ENCODE data around the gene NUP37.
"Not testable (repeated sequence)": the region's sequence is repeated elsewhere in the genome, so short reads cannot be mapped to it uniquely, and the experiment has no call there.

Gene NUP37

DNA sequence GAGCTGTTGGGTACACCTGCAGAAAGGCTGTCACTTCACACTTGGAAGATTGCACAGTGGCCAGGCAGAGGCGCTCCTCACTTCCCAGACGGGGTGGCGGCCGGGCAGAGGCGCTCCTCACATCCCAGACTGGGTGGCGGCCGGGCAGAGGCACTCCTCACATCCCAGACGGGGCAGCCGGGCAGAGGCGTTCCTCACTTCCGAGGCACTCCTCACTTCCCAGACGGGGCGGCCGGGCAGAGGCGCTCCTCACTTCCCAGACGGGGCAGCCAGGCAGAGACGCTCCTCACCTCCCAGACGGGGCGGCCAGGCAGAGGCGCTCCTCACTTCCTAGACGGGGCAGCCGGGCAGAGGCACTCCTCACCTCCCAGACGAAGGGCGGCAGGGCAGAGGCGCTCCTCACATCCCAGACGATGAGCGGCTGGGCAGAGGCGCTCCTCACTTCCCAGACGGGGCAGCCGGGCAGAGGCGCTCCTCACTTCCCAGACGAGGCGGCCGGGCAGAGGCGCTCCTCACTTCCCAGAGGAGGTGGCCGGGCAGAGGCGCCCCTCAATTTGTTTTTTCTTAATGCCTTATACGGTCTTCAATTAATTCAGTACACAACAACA is 30.6 kb downstream of the NUP37 start:
- DNase-seq, result not testable (repeated sequence)

DNA sequence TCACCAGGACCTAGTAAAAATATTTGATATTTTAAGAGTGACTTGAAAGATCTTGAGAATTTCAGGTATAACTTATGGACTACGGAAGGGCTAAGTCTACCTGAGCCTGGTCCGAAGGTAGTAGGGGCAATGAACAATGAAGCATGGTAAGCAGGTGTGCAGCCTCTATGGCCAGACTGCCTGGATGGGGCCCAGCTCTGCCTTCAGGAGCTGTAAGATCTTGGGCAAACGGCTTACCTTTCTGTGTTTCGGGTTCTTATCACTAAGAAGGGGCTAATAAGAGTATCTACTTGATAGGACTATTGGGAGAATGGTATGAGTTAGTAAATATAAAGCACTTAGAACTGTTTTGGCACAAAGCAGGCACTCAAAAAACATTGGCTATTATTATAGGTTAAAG is 39.1 kb downstream of the NUP37 start:
- no peak for DNase-seq

DNA sequence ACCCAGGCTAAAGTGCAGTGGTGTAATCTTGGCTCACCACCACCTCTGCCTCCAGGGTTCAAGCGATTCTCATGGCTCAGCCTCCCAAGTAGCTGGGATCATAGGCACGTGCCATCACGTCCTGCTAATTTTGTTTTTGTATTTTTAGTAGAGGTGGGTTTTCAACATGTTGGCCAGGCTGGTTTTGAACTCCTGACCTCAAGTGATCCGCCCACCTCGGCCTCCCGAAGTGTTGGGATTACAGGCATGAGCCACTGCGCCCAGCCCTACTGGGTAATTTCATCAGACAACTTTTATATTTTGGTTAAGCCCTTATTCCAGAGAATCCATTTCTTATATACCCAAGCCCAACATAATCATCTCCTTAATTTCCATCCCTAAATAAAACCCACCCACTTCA is 47.8 kb downstream of the NUP37 start:
- not testable (repeated sequence) for DNase-seq

DNA sequence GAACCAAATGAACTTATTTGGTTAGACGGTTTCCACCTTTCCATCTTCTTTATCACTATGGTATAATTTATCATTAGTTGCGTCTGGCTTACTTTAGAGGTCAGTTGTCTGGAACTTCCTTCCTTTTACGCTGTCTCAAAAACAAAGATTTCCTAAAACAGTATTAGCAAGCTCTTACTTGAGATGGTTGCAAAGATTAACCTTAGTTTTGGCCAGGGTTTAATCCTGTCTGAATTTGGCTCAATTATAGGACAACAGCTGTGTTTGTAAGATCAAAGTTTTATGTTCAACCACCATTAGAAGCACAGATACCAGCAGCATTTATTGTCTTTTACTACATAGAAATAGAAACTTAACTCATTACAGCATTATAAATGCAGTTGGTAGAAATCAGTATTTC is 50.2 kb downstream of the NUP37 start:
- DNase-seq, result no peak

DNA sequence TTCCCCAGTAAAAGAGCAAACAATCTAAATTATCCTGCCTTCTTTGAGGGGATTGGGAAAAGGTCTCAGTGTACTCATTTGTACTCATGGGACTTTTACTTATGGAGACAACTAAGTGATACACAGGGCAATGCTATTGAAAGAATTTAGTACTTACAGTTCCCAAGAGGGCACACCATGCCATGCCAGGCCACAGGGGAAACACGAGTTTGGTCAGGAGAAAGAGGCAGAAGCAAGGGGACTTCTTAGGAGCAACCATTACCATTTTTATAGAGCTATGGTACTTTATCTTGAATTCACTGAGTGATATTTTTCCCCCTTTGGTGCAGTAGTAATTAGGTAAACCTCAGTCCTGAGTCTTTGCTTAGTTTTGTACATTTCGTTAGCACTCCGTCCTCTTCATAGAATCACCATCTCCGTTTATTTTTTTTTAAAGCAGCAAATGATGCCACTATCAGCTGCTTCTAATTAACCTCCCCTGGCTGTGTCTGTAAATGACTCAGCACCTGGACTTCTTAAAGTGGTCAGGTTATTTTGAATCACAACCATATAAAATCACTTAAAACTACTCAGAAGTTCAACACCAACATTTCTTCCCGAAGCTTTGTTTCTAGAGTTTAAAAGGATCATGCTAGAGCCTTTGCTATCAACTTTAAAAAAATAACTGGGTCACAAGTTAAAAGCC is 52.2 kb downstream of the NUP37 start:
- DNase-seq, result no peak

DNA sequence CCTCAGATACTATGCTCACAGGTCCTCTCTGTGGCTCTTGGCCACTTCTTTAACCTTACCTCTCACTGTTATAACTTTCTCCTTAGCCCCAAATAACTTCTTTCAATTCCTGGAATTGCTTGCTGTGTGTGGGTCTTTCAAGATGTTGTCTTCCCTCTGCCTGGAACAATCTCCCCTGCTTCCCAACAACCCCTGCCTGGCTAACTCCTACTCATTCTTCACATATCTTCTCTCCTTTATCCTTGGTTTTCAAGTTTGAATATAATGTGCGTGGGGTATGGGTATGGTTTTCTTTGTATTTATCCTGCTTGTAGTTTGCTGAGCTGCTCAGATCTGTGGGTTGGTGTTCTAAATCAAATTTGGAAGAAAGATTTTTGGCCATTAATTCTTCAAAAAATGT is 55.4 kb downstream of the NUP37 start:
- DNase-seq, result no peak

DNA sequence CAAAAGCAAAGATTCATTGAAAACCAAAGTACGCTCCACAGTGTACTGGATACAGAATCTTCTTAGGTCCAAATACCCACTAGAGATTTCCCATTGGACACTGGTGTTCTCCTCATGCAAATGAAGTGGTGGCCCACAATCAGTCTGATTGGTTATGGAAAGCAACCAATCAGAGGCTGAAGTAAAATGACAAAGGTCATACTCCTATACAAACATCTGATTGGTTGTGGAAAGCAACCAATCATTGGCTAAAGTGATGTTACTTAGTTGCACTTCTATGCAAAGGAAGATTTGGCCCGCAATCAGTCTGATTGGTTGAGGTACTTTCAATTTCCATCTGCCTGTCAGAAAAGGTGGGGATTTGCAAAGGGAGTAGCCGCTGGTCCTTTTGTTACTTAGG is 56.8 kb downstream of the NUP37 start:
- no peak for DNase-seq

DNA sequence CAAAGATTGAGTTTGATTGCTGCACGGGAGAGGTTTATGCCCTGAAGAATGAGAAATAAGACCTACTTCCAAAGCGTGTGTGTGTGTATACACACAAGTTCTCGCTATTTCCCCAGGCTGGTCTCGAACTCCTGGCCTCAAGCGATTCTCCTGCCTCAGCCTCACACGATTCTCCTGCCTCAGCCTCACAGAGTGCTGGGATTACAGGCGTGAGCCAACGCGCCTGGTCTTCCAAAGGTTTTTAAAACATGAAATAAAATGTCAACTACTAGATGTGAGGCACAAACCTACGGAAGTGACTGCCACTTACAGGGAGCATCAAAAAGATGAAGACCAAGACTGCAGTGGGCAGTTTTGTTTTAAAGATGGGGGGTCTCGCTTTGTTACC is 57.5 kb downstream of the NUP37 start:
- no peak for DNase-seq

DNA sequence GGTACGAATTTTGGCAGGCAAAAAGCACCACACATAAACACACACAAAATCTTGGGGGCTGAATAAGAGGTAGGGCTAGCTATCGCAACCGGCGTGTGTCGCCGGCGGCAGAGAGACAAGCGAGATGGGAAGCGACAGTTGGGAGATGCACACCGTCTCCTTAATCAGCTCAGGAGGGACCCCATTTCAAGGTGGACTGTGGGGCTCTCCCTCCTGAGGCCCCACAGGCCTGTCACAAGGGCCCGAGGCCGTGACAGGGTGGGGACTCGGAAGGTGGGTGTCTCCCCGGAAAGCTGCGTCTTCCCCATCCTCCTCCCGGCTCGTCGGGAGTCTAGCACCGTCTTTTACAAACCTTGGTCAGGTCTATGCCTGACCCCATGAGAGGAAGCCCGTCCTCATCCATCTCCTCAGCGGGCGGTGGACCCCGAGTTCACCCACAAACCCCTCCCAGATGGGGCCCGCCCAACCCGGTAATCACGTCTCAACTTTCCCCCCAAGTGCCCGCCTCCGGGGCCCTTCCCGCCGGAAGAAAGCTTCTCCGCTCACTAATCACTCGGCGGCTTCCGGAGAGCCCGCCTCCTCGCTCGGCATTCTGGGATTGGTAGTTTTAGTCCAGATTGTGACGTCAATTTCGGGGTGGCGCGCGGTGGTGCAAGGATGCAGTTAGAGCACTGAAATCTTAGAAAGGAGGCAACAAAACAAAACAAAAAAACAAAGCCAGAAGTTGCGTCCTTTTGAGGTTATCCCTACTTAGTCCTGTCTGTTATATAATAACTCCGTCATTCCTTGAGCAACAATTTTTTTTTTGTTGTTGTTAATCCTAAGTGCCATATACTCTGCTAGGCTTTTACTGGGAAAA is 58.1 kb downstream of the NUP37 start, which contains the start of gene WASHC3:
WASHC3 (minus strand) TSS at position 432 of the 859 bp plus-strand sequence; CDS start at position 403, 29 bp downstream.
- peak; percentile 95 to 98 for DNase-seq

DNA sequence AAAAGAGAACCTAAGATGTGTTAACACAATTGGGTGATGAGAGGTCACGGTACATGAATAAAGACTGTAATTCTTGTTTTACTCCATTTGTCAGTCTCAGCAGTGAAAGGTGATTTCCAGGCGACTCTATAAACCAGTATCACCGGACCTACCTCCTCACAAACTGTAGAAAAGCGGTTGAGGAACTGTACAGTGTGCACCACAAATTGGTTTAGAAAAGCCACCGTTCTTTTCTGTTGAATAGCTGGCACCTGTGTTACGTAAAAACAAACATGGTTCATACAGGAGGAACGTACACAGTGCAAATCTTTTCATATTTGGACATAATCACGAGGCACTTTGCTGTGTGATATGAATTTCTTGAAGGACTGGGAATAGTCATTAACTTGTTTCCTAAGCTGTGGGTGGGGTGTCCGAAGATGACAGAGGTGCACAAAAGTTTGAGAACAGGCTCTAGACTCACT is 58.8 kb downstream of the NUP37 start:
- peak; percentile 20 to 33 for DNase-seq

DNA sequence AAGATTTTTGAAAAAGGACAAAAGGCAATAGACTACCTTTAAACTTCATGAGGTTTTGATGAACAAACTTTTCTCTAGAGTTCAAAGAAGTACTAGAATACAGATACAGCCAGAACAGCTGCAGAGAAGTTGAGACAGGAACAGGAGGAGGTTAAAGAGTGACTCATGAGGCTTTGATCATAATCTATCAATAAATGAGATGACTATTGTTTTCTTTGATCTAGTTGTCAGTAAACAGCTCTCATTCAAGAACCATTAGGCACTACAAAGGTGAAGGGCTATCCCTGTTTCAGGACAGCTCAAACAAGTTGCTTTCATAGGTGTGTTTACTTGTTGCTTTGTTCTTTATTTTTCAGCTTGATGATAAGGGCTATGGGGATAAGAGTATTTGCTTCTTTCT is 60.6 kb downstream of the NUP37 start:
- DNase-seq, result no peak

DNA sequence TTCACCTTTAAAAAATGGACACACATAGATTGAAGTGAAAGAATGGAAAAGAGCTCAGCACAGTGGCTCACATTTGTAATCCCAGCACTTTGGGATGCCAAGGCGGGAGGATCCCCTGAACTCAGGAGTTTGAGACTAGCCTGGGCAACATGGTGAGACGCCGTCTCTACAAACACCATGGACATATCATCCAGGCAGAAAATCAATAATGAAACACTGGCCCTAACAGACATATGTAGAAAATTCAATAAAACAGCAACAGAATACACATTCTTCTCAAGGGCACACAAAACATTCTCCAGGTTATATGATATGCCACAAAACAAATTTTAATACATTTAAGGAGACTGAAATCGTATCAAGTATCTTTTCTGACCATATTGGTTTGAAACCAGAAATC is 65.6 kb downstream of the NUP37 start:
- DNase-seq, result no peak

DNA sequence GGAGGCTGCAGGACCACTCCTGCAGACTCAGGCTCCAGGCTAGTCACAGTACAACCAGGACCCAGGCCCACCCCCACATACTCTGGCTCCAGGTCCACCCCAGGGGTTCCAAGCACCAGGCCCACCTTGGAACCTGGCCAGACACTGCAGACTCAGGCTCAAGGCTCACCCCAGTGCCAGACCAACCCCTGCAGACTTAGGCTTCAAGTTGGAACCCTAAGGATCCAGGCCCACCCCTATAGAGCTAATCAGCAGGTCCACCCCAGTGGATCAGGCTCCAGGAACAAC is 66.9 kb downstream of the NUP37 start:
- no peak for DNase-seq

DNA sequence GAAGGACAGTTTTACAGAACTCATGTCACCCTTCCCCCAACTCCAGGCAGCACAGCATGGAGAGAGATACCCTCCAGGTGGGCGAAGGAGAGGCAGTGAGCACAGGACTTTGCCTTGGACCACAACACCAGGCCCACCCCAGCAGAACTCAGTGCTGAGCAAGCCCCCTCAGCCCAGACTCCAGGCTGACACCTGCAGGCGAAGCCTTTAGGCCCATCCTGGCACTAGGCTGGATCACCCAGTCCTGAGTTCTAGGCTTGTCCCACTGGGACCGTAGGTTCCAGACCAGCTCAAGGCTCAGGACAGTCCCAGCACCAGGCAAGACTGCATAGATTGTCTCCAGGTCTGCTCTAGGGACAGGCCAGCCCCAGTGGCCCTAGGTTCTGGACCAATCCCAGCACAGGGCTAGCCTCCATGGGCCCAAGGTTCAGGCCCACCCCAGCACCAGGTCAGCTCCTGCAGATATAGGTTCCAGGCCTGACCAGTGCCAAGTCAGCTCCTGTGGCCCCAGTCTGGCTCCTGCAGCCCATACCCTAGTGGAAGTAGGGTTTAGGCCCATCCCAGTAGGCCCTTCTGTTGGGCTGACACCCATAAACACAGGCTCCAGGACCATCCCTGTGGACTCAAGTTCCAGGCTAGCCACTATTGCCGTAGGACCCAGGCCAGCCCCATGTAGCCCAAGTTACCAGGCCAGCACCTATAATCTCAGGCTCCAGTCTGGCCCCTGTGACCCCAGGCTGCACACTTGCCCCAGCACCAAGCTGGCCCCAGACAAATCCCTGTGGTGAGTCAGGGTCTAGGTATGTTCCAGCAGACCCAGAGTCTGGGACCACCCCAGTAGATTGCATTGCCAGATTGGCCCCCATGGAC is 67.5 kb downstream of the NUP37 start:
- no peak for DNase-seq

DNA sequence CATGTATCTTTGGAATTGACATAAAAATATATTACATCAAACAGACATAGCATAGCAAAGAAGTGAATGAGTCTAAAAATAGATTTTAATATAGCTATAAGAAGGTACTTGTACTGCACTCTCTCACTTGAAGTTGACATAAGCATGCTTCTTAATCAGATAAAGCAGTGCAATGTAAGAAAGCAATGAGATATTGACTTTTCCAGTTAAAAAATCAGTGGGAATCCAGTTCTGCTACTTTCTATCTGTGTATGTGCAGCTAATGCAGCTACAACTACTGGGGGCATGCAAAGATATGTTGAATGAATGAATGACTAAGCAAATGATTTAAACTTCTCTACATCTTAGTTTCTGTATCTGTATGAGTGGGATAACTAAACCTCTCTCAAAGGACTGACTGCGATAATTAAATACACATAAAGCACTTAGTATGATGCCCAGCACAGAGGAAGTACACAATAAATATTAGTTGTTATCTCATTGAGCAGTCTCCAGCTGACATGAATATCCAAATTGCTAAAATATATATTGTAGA is 68.4 kb downstream of the NUP37 start:
- DNase-seq, result no peak

DNA sequence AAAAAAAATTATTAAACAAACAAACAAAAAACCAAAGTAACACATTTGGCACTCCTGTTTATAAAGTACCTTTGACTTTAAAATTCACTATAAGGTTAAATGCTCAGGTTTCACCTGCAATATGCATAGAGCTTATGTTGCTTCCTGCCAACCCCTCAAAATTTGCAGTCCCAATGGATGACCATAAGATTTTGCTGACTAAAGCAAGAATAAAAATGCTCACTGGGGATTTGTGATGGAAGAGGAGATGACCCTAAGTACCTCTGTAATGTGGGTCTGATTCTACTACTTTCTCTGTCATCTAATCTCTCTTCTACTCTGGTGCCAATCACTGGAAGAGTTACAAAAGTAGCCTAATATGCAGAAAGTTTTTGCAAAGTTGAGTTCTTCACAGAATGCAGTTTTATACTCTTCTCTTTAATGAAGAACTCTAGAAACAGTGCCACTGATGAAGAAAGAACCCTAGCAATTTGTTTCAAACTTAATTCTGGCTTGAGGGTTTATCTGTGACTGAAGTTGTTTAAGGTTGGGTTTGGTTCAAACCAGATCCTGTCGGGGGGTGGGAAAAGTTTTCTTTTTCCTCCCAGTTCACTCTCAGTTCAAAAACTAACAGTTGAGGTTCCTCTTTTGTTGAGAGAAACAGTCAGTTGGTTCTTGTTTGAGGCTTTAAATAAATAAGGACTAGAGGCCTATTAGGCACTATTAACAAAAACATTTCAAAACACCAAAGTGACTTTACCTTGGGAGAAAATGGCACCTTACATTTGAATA is 69.1 kb downstream of the NUP37 start:
- no peak for DNase-seq

DNA sequence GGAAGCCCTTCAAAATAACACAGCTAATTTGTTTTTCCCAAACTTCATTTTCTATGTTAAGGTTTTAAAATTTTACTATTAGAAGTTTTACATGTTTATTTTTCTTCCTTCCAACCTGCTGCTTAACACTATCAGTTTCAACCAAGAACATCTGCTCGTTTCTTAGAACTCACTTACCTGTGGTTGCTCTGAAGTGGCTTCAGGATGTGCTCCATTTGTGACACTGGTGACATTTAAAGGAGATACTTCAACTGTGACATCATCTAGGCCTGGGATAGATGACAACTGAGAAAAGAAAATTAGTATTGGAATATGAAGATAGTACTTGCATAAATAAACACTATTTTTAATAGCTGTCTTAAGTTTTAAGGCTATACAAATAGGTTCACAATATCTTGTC is 76.0 kb downstream of the NUP37 start:
- no peak for DNase-seq

DNA sequence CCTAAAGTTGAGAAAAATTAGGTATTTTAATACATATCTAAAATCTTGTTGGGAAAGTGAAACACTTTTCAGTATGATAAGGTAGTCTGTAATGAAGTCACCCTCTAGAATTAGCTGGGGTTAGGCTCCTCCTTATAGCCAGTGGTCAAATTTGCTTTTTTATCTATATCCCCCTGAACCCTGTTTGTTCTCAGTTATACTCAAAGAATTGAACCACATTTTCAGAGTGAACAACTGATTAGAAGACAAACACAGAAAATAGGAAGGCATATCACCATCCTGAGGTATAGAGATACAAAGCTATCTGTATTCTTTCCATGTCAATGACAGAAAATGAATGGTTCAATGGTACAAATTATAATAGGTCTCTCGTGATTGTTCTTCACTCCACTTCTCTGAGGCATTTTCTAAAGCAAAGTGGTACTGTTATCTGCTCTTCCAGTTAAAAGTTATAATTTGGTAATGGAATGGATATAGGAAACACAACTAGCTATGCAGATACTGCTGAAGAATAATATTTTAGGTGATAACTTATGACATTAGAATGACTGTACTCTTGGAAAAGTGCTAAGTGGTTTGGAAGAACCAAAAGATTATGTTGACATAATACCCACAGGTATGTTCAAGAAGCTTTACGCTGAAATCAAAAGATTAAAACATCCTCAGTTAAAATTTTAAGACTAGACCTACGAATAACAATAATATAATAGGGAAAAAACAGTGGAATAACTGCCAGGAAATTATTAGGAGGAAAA is 85.7 kb downstream of the NUP37 start:
- no peak for DNase-seq

DNA sequence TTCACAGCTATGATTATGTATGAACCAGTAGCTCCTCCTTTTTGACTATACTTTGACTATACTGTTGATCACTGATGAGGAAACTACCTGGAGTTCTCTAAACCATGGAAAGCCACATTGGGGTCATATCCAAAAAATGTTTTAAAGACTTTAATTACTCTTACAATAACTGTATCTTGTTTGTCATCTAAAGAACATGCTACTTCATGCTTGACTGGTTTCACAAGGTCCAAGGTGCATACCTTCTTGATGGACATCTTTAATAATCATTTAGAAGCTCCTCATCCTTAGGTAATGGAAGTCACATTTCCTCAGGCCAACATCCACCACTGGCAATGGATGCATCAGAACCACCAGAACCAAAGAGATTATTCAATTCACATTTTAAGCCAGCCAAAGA is 88.1 kb downstream of the NUP37 start:
- no peak for DNase-seq

DNA sequence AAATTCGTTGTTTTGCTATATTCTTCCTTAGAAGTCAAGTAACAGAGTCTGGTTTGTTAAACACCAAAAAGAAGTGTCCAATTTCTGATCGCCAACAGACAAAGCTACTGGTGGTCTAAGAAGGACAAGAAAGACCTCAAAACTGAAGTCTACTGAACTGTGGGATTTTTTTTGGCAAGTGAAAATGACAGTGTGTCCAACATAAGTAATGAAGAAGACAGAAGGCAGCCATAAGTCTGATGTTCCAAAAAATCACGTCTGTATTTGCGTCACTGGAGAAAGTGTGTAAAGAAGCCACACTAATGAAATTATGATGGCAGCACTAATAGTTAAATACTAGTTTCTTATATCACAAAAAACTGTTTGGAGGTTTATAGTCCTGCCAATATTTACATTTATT is 90.8 kb downstream of the NUP37 start:
- no peak for DNase-seq

DNA sequence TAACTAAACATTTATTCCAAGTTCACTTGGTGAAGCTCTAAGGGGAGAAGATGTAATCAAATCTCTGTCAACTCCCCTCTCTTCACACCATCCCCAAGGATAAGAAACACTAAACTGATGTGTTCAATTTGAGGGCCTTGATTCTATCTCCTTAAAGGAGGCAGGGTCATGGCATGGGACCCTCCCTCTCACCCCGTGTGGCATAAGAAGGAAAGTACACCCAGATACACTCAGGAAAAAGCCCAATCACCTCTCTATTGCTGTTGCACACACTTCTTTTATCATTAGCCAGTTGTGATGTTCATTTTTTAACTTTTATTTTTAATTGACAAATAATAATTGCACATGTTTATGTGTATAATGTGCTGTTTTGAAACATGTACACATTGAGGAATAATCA is 93.2 kb downstream of the NUP37 start:
- DNase-seq, result no peak
